Measurements from ENCODE around the gene MAST1. TPM values are rescaled to one million over a fixed set of nuclear protein-coding genes. Genes with fewer than 3 reads are reported as not detected.
"Not testable (repeated sequence)": the region's sequence is repeated elsewhere in the genome, so short reads cannot be mapped to it uniquely, and the experiment has no call there.

The MAST1 gene
- total and polyA plus RNA-seq, 5 experiments from 2014 or later: 0.22 to 4.4 (median 0.97) TPM

GRCh38 chr19:12890787-12891552, 52.7 kb downstream of the MAST1 start, which contains the start of gene GCDH:
Gene GCDH (plus strand): TSS chr19:12891160. CDS start chr19:12891305, 145 bp downstream.
- peak within 1 kb of the TSS; percentile 95 to 100 (median 99) for H3K4me3 Mint-ChIP-seq
- peak within 1 kb of the TSS; percentile 91 to 100 (median 98) for H3K27ac Mint-ChIP-seq
- POLR2A ChIA-PET: interaction anchor here (0.6 to 6.7 kb wide), 31 partner anchors 9 to 279 kb away, joined by 3 to 56 read pairs (median 5); partner anchors contain the start of genes CALR, DNASE2, FARSA and FBXW9
- H3K27me3 Mint-ChIP-seq: no peaks in the 10 kb centered on the region
- peak; percentile 90 to 91 for ATAC-seq
- no peaks in the 10 kb centered on the region for H3K9me3 Mint-ChIP-seq
- peak; percentile 81 to 98 (median 96) for DNase-seq
- peaks cover 13 to 39% (median 27%) of the 10 kb centered on the region in 4 donors for H3K4me1 Mint-ChIP-seq
- peaks cover 0 to 30% (median 7%) of the 10 kb centered on the region in 3 donors for H3K36me3 Mint-ChIP-seq

GRCh38 chr19:12891553-12892021, 53.3 kb downstream of the MAST1 start:
- POLR2A ChIA-PET: interaction anchor here (0.5 to 6.7 kb wide), 20 partner anchors 11 to 261 kb away, joined by 3 to 56 read pairs (median 6); partner anchors contain the start of genes CALR, DNASE2, FARSA and FBXW9
- no peak for DNase-seq

GRCh38 chr19:12893582-12893981, 55.3 kb downstream of the MAST1 start:
- POLR2A ChIA-PET: interaction anchor here (1.2 to 3.8 kb wide), 2 partner anchors 20 to 40 kb away, joined by 4 to 45 read pairs; partner anchors contain the start of gene FARSA

More at GRCh38 chr19:12891553-12892021, 53.3 kb downstream of the MAST1 start:
- no peak for ATAC-seq
- H3K36me3 Mint-ChIP-seq: peaks cover 0 to 30% (median 9%) of the 10 kb centered on the region in 3 donors
- peak overlapping the region; percentile 95 to 100 (median 99) for H3K4me3 Mint-ChIP-seq
- H3K4me1 Mint-ChIP-seq: peaks cover 13 to 35% (median 24%) of the 10 kb centered on the region in 4 donors
- H3K27ac Mint-ChIP-seq: peak overlapping the region; percentile 91 to 100 (median 98)
- no peaks in the 10 kb centered on the region for H3K9me3 Mint-ChIP-seq
- H3K27me3 Mint-ChIP-seq: no peaks in the 10 kb centered on the region

GRCh38 chr19:12896460-12896859, 58.1 kb downstream of the MAST1 start:
- no peaks in the 10 kb centered on the region for H3K27me3 Mint-ChIP-seq
- peaks cover 3 to 20% (median 9%) of the 10 kb centered on the region in 4 donors for H3K4me1 Mint-ChIP-seq
- no peaks in the 10 kb centered on the region for H3K9me3 Mint-ChIP-seq
- H3K27ac Mint-ChIP-seq: no peak overlapping the region
- no peak overlapping the region for H3K4me3 Mint-ChIP-seq
- peaks cover 0 to 55% (median 9%) of the 10 kb centered on the region in 3 donors for H3K36me3 Mint-ChIP-seq
- no peak for DNase-seq
- ATAC-seq: no peak
- POLR2A ChIA-PET: interaction anchor here (1.3 to 3.2 kb wide), 4 partner anchors 12 to 58 kb away, joined by 3 to 15 read pairs (median 7); no protein-coding TSS in a partner anchor

More at GRCh38 chr19:12893582-12893981, 55.3 kb downstream of the MAST1 start:
- no peaks in the 10 kb centered on the region for H3K27me3 Mint-ChIP-seq
- ATAC-seq (no peak), DNase-seq (no peak)
- peak overlapping the region in 9 of 10 donors; percentile 36 to 74 (median 64) for H3K4me3 Mint-ChIP-seq
- H3K36me3 Mint-ChIP-seq: peaks cover 0 to 40% (median 9%) of the 10 kb centered on the region in 3 donors
- peaks cover 13 to 35% (median 24%) of the 10 kb centered on the region in 4 donors for H3K4me1 Mint-ChIP-seq
- no peaks in the 10 kb centered on the region for H3K9me3 Mint-ChIP-seq
- peak overlapping the region in 3 of 10 donors; percentile 46 to 48 (median 47) for H3K27ac Mint-ChIP-seq

GRCh38 chr19:12899891-12900518, 61.7 kb downstream of the MAST1 start:
- no peaks in the 10 kb centered on the region for H3K27me3 Mint-ChIP-seq
- peaks cover 0 to 37% (median 7%) of the 10 kb centered on the region in 3 donors for H3K36me3 Mint-ChIP-seq
- POLR2A ChIA-PET: interaction anchor here (0.6 to 1.9 kb wide), 3 partner anchors 9 to 201 kb away, joined by 3 to 7 read pairs (median 3); partner anchors contain the start of gene GCDH
- peaks cover 0 to under 1% (median under 1%) of the 10 kb centered on the region in 4 donors for H3K4me1 Mint-ChIP-seq
- peak overlapping the region in 2 of 10 donors; percentile 7 to 73 for H3K27ac Mint-ChIP-seq
- no peaks in the 10 kb centered on the region for H3K9me3 Mint-ChIP-seq
- no peak for DNase-seq
- ATAC-seq: peak in 1 of 2 donors; percentile 23
- H3K4me3 Mint-ChIP-seq: no peak overlapping the region

- no peak overlapping the region for H3K4me3 Mint-ChIP-seq
- POLR2A ChIA-PET: interaction anchor here (0.6 to 2.1 kb wide), 2 partner anchors 16 to 36 kb away, joined by 4 to 7 read pairs; partner anchors contain the start of gene GCDH
Measured at GRCh38 chr19:12907166-12907565, 68.9 kb downstream of the MAST1 start.

GRCh38 chr19:12912571-12912970, 74.3 kb downstream of the MAST1 start:
- no peaks in the 10 kb centered on the region for H3K36me3 Mint-ChIP-seq
- no peak for DNase-seq
- H3K27ac Mint-ChIP-seq: peak overlapping the region in 9 of 10 donors; percentile 23 to 98 (median 81)

More at GRCh38 chr19:12907166-12907565, 68.9 kb downstream of the MAST1 start:
- H3K9me3 Mint-ChIP-seq: no peaks in the 10 kb centered on the region
- no peak for ATAC-seq
- no peaks in the 10 kb centered on the region for H3K27me3 Mint-ChIP-seq
- no peak for DNase-seq
- H3K4me1 Mint-ChIP-seq: peaks cover 0 to 2% (median under 1%) of the 10 kb centered on the region in 4 donors
- H3K27ac Mint-ChIP-seq: no peak overlapping the region
- peaks cover 0 to 2% (median 0%) of the 10 kb centered on the region in 3 donors for H3K36me3 Mint-ChIP-seq

GRCh38 chr19:12913011-12913561, 74.8 kb downstream of the MAST1 start:
- Mint-ChIP-seq H3K36me3 (no peaks in the 10 kb centered on the region), H3K9me3 (no peaks in the 10 kb centered on the region), H3K4me3 (peak overlapping the region in 4 of 10 donors; percentile 10 to 82 (median 52)), H3K4me1 (peaks cover 13 to 37% (median 17%) of the 10 kb centered on the region in 4 donors), H3K27ac (peak overlapping the region; percentile 93 to 99 (median 98)), H3K27me3 (no peaks in the 10 kb centered on the region)
- POLR2A ChIA-PET: interaction anchor here (0.5 to 12.8 kb wide), 16 partner anchors 10 to 204 kb away, joined by 3 to 122 read pairs (median 5); partner anchors contain the start of genes CALR, FARSA, GADD45GIP1 and GCDH
- DNase-seq: no peak
- no peak for ATAC-seq

More at GRCh38 chr19:12912571-12912970, 74.3 kb downstream of the MAST1 start:
- no peaks in the 10 kb centered on the region for H3K9me3 Mint-ChIP-seq
- H3K27me3 Mint-ChIP-seq: no peaks in the 10 kb centered on the region
- POLR2A ChIA-PET: interaction anchor here (0.5 to 12.8 kb wide), 11 partner anchors 9 to 148 kb away, joined by 3 to 122 read pairs (median 9); partner anchors contain the start of genes CALR, FARSA, GADD45GIP1 and GCDH
- no peak overlapping the region for H3K4me3 Mint-ChIP-seq
- no peak for ATAC-seq
- peaks cover 13 to 37% (median 17%) of the 10 kb centered on the region in 4 donors for H3K4me1 Mint-ChIP-seq

- Mint-ChIP-seq H3K4me1 (peaks cover 14 to 44% (median 25%) of the 10 kb centered on the region in 4 donors), H3K27me3 (peaks cover 0 to under 1% (median 0%) of the 10 kb centered on the region in 5 donors), H3K36me3 (no peaks in the 10 kb centered on the region), H3K9me3 (no peaks in the 10 kb centered on the region), H3K4me3 (peak overlapping the region; percentile 60 to 83 (median 75)), H3K27ac (peak overlapping the region; percentile 93 to 99 (median 98))
- DNase-seq (peak in 9 of 10 donors; percentile 47 to 81 (median 59)), ATAC-seq (peak; percentile 94 to 95)
- POLR2A ChIA-PET: interaction anchor here (0.6 to 12.8 kb wide), 20 partner anchors 9 to 190 kb away, joined by 3 to 122 read pairs (median 5); partner anchors contain the start of genes CALR, FARSA, GADD45GIP1 and GCDH
Measured at GRCh38 chr19:12913851-12914690, 75.8 kb downstream of the MAST1 start.

- H3K27me3 Mint-ChIP-seq, H3K9me3 Mint-ChIP-seq: not testable (repeated sequence)
- H3K4me3 Mint-ChIP-seq: peak overlapping the region in 3 of 10 donors; percentile 28 to 37 (median 36)
Measured at GRCh38 chr19:12915860-12916259, 77.5 kb downstream of the MAST1 start.

More at GRCh38 chr19:12915860-12916259, 77.5 kb downstream of the MAST1 start:
- not testable (repeated sequence) for H3K36me3 Mint-ChIP-seq, DNase-seq, ATAC-seq
- H3K4me1 Mint-ChIP-seq: peaks cover 15 to 50% (median 30%) of the 10 kb centered on the region in 4 donors
- POLR2A ChIA-PET: interaction anchor here (0.6 to 12.8 kb wide), 7 partner anchors 13 to 219 kb away, joined by 3 to 122 read pairs (median 12); partner anchors contain the start of genes CALR, FARSA, FBXW9 and GCDH
- peak overlapping the region in 5 of 10 donors; percentile 16 to 82 (median 55) for H3K27ac Mint-ChIP-seq
